IMR-90 (cell line): ENCODE data around the gene SMARCA5. TPM values are rescaled to one million over a fixed set of nuclear protein-coding genes. Genes with fewer than 3 reads are reported as not detected.

Experiments
- ATAC-seq: fragments of 200-7000 bp; cut with Tn5 transposase; 2 replicates; pipeline ENCODE4 v1.9.1; 2020; ENCODE audit warnings: low read depth, mild to moderate bottlenecking, moderate library complexity
- BruUV-seq: library from RNA; stranded (reverse); fragments of 400-500 nt; replicated peaks from 2 replicates; lab custom pipeline; 2021; lab: Mats Ljungman, UMichigan
- CTCF ChIA-PET: fragments of 300-600 bp; formaldehyde crosslinking; extraction: SDS; loops from one replicate; lab custom pipeline; 2021; ENCODE audit warnings: antibody characterized with exemption; lab: Yijun Ruan, JAX
- POLR2A ChIA-PET: fragments of 300-600 bp; sonication (Branson Sonifier 250); formaldehyde crosslinking; loops from one replicate; lab custom pipeline; 2022; ENCODE audit warnings: antibody characterized with exemption; ENCODE audit not compliant: unreplicated experiment; lab: Charles Lee
- DNase-seq: peaks from one replicate; pipeline ENCODE4 v3.0.0; 2013
- H2AFZ ChIP-seq: replicated peaks from 2 replicates; pipeline ENCODE3; 2013; ENCODE audit warnings: low read length, mild to moderate bottlenecking; ENCODE audit not compliant: poor library complexity
- H2AK5ac ChIP-seq: 2 replicates; pipeline ENCODE4 v1.6.1; 2013; ENCODE audit warnings: low read depth, low read length, inconsistent platforms
- H2AK9ac ChIP-seq: replicated peaks from 2 replicates; pipeline ENCODE3; 2013; ENCODE audit warnings: mild to moderate bottlenecking, low read depth, low read length, moderate library complexity; ENCODE audit not compliant: poor library complexity
- H2BK120ac ChIP-seq: 2 replicates; pipeline ENCODE4 v1.6.1; 2013; ENCODE audit warnings: low read depth, low read length, inconsistent platforms
- H2BK15ac ChIP-seq: 3 replicates; pipeline ENCODE4 v1.6.1; 2013; ENCODE audit warnings: low read depth, low read length, inconsistent platforms
- H2BK20ac ChIP-seq: 2 replicates; pipeline ENCODE4 v1.6.1; 2013; ENCODE audit warnings: low read depth, mild to moderate bottlenecking, inconsistent platforms, low read length, moderate library complexity
- H2BK5ac ChIP-seq: 2 replicates; pipeline ENCODE4 v1.6.1; 2013; ENCODE audit warnings: mild to moderate bottlenecking, low read depth, low read length, inconsistent platforms; ENCODE audit not compliant: poor library complexity, severe bottlenecking
- H3K14ac ChIP-seq: replicated peaks from 2 replicates; pipeline ENCODE4 v1.6.1; 2013; ENCODE audit warnings: low read depth, low read length, inconsistent platforms
- H3K18ac ChIP-seq: 2 replicates; pipeline ENCODE4 v1.6.1; 2013; ENCODE audit warnings: low read depth, low read length, control low read depth
- H3K23ac ChIP-seq: 2 replicates; pipeline ENCODE4 v1.6.1; 2013; ENCODE audit warnings: low read depth, low read length, inconsistent platforms
- H3K27ac ChIP-seq: 2 replicates; pipeline ENCODE4 v1.5.1; 2013; ENCODE audit warnings: mild to moderate bottlenecking, control low read depth, low read length; ENCODE audit not compliant: insufficient read depth
- H3K27me3 ChIP-seq: 2 replicates; pipeline ENCODE4 v1.6.1; 2013; ENCODE audit warnings: low read length; ENCODE audit not compliant: control insufficient read depth, insufficient read depth
- H3K36me3 ChIP-seq: 2 replicates; pipeline ENCODE4 v1.6.1; 2013; ENCODE audit warnings: low read length, mixed read lengths; ENCODE audit not compliant: control insufficient read depth, insufficient read depth
- H3K4ac ChIP-seq: 2 replicates; pipeline ENCODE4 v1.6.1; 2013; ENCODE audit warnings: low read depth, low read length, inconsistent platforms
- H3K4me1 ChIP-seq: 2 replicates; pipeline ENCODE4 v1.6.1; 2013; ENCODE audit warnings: low read length, mixed read lengths; ENCODE audit not compliant: control insufficient read depth, insufficient read depth
- H3K4me2 ChIP-seq: 2 replicates; pipeline ENCODE4 v1.6.1; 2013; ENCODE audit warnings: low read depth, mild to moderate bottlenecking, control low read depth, low read length, moderate library complexity
- H3K4me3 ChIP-seq: 2 replicates; pipeline ENCODE4 v1.5.1; 2013; ENCODE audit warnings: low read depth, mild to moderate bottlenecking, control low read depth, low read length, moderate library complexity; ENCODE audit not compliant: insufficient read depth
- H3K56ac ChIP-seq: 2 replicates; pipeline ENCODE4 v1.6.1; 2013; ENCODE audit warnings: low read length, inconsistent platforms; ENCODE audit not compliant: insufficient read depth; ENCODE audit errors: extremely low read depth
- H3K79me1 ChIP-seq, 2 experiments: 2 replicates each; pipeline ENCODE4 v1.6.1; 2013; ENCODE audit warnings: low read length in 2 of 2, inconsistent platforms in 1 of 2, low read depth in 1 of 2
- H3K9ac ChIP-seq: 2 replicates; pipeline ENCODE4 v1.6.1; 2013; ENCODE audit warnings: low read depth, low read length, control low read depth
- H3K9me1 ChIP-seq: 2 replicates; pipeline ENCODE4 v1.6.1; 2013; ENCODE audit warnings: low read length, inconsistent platforms; ENCODE audit not compliant: insufficient read depth
- H3K9me3 ChIP-seq: 2 replicates; pipeline ENCODE4 v1.6.1; 2013; ENCODE audit warnings: low read length; ENCODE audit not compliant: control insufficient read depth, insufficient read depth
- H4K20me1 ChIP-seq: 2 replicates; pipeline ENCODE4 v1.6.1; 2013; ENCODE audit warnings: low read length, inconsistent platforms; ENCODE audit not compliant: insufficient read depth
- H4K5ac ChIP-seq: 2 replicates; pipeline ENCODE4 v1.6.1; 2013; ENCODE audit warnings: mild to moderate bottlenecking, low read depth, low read length, control low read depth
- H4K8ac ChIP-seq, 2 experiments: 2 replicates each; pipeline ENCODE4 v1.6.1; 2013; ENCODE audit warnings: low read depth in 2 of 2, low read length in 2 of 2, control low read depth in 1 of 2, inconsistent platforms in 1 of 2
- H4K91ac ChIP-seq: 2 replicates; pipeline ENCODE4 v1.6.1; 2013; ENCODE audit warnings: low read depth, low read length, inconsistent platforms; ENCODE audit not compliant: insufficient read depth
- CHD1 ChIP-seq: IDR thresholded peaks from 2 replicates; pipeline ENCODE4 v1.6.1; 2012; ENCODE audit warnings: low read depth, low read length, improper control_type of control experiment
- ELK1 ChIP-seq: fragments of 150-350 bp; IDR thresholded peaks from 2 replicates; pipeline ENCODE4 v1.6.1; 2016; ENCODE audit warnings: low read depth, mild to moderate bottlenecking, low read length, moderate library complexity, borderline replicate concordance
- FOS ChIP-seq: fragments of 150-350 bp; IDR thresholded peaks from 2 replicates; pipeline ENCODE4 v1.6.1; 2016; ENCODE audit warnings: low read depth, low read length
- MAZ ChIP-seq: IDR thresholded peaks from 2 replicates; pipeline ENCODE4 v1.6.1; 2012; ENCODE audit warnings: low read depth, mild to moderate bottlenecking, low read length, improper control_type of control experiment, moderate library complexity, borderline replicate concordance
- MXI1 ChIP-seq: IDR thresholded peaks from 2 replicates; pipeline ENCODE4 v1.6.1; 2012; ENCODE audit warnings: low read depth, mild to moderate bottlenecking, low read length, moderate library complexity, borderline replicate concordance
- NFE2L2 ChIP-seq: fragments of 150-350 bp; IDR thresholded peaks from 2 replicates; pipeline ENCODE4 v1.6.1; 2016; ENCODE audit warnings: low read depth, mild to moderate bottlenecking, low read length
- POLR2A ChIP-seq: IDR thresholded peaks from 2 replicates; pipeline ENCODE4 v1.6.1; 2012; ENCODE audit warnings: mild to moderate bottlenecking, low read depth, low read length
- RAD21 ChIP-seq: IDR thresholded peaks from 2 replicates; pipeline ENCODE4 v1.6.1; 2012; ENCODE audit warnings: low read length, improper control_type of control experiment
- RFX5 ChIP-seq: IDR thresholded peaks from 2 replicates; pipeline ENCODE4 v1.8.0; 2012; ENCODE audit warnings: low read depth, mild to moderate bottlenecking, low read length, moderate library complexity
- SMC3 ChIP-seq: fragments of 150-350 bp; IDR thresholded peaks from 2 replicates; pipeline ENCODE4 v1.6.1; 2016; ENCODE audit warnings: low read depth, mild to moderate bottlenecking, antibody characterized with exemption, low read length, moderate library complexity
- WGBS, 2 experiments: methylation state at CpG; one replicate each; pipeline versions ENCODE4 v1.1.5 to v1.1.7; 2013; ENCODE audit warnings: missing lambda C conversion rate in 2 of 2; ENCODE audit not compliant: insufficient read length in 1 of 2; ENCODE audit errors: extremely low coverage in 2 of 2; 5-methylcytosine and 5-hydroxymethylcytosine counted together
- dilution Hi-C: fragments of 300-500 bp; cut with HindIII; formaldehyde crosslinking; loops from one replicate; pipeline ENCODE4 v1.14.3; 2018; ENCODE audit warnings: low sequenced_read_pairs; ENCODE audit not compliant: unreplicated experiment
- in situ Hi-C: fragments of 300-500 bp; cut with MboI; formaldehyde crosslinking; loops from 3 replicates; pipeline ENCODE4 v1.14.3; 2019; ENCODE audit warnings: low sequenced_read_pairs, inconsistent platforms, mixed read lengths
- intact Hi-C: fragments of 100-400 bp; cut with micrococcal nuclease; formaldehyde crosslinking; loops from 2 replicates; pipeline ENCODE4 v1.10.0; 2022
- polyA plus RNA-seq, 3 experiments: library from polyadenylated mRNA; depleted of rRNA; stranded (reverse); fragments of >200 nt; gene quantifications; 2 replicates each; pipeline ENCODE4 v1.2.3, GENCODE V29; 2012; ENCODE audit warnings: low replicate concordance in 1 of 3
- total RNA-seq: library from RNA; depleted of rRNA; stranded (reverse); fragments of >200 nt; gene quantifications from 2 replicates; pipeline ENCODE4 v1.2.3, GENCODE V29; 2012

Gene SMARCA5
- total and polyA plus RNA-seq, 2 of the 4 experiments (the other 2 are of a cell fraction) = 11.5 to 14.7 TPM

- CTCF ChIA-PET = no interaction called here
- BruUV-seq = no TSS peak
These were observed 11.3 kb upstream of the SMARCA5 start for GRCh38 chr4:143502231-143502630.

More at GRCh38 chr4:143502231-143502630, 11.3 kb upstream of the SMARCA5 start:
- H3K18ac ChIP-seq = no peak overlapping the region
- ATAC-seq (no peak), DNase-seq (no peak)
- H3K14ac ChIP-seq = no peak overlapping the region
- H2BK15ac ChIP-seq = no peak overlapping the region
- POLR2A ChIA-PET = no interaction called here
- H2BK20ac ChIP-seq = no peak overlapping the region
- H3K9me1 ChIP-seq = no peaks in the 10 kb centered on the region
- H3K36me3 ChIP-seq = no peaks in the 10 kb centered on the region
- intact Hi-C loops (loop anchor here (1.0 kb wide), 1 partner anchor 12 kb away; no protein-coding TSS in a partner anchor), dilution Hi-C loops (no loop called here), in situ Hi-C loops (no loop called here)
- no peak overlapping the region for H3K4me3 ChIP-seq
- no peaks in the 10 kb centered on the region for H3K9me3 ChIP-seq
- H2AK5ac ChIP-seq = no peak overlapping the region
- H3K4me1 ChIP-seq = no peaks in the 10 kb centered on the region
- H3K27ac ChIP-seq = no peak overlapping the region
- no peak overlapping the region for H3K9ac ChIP-seq
- no peaks in the 10 kb centered on the region; the same call in 1 of the 2 replicates for H3K27me3 ChIP-seq
- H2BK5ac ChIP-seq = no peak overlapping the region
- H3K56ac ChIP-seq = no peak overlapping the region
- 50% methylated on average over 1 of the region's 1 CpG; no CpG with 5 or more reads in 1 of the 2 experiments for WGBS, 2 experiments
- H3K23ac ChIP-seq = no peak overlapping the region
- no peak overlapping the region for H2BK120ac ChIP-seq
- H2AK9ac ChIP-seq = no peak overlapping the region
- no peaks in the 10 kb centered on the region for H3K79me1 ChIP-seq
- no peak for TF ChIP-seq POLR2A
- TF ChIP-seq MXI1 = no peak
- no peak for TF ChIP-seq FOS
- no peak for TF ChIP-seq SMC3
- TF ChIP-seq CHD1 = no peak
- TF ChIP-seq MAZ = no peak
- no peak for TF ChIP-seq NFE2L2
- no peak for TF ChIP-seq RFX5
- no peak for TF ChIP-seq RAD21
- TF ChIP-seq ELK1 = no peak
- H4K8ac ChIP-seq = no peak overlapping the region
- H3K4me2 ChIP-seq = no peak overlapping the region
- no peaks in the 10 kb centered on the region for H4K20me1 ChIP-seq
- no peak overlapping the region for H4K5ac ChIP-seq
- no peak overlapping the region for H2AFZ ChIP-seq
- H4K91ac ChIP-seq = no peak overlapping the region
- no peak overlapping the region for H3K4ac ChIP-seq
